ENCODE measurements around the gene CASTOR1.

CASTOR1 gene

GRCh38 chr22:30284172-30284571 is 5.1 kb downstream of the CASTOR1 start:
- DNase-seq: no peak

GRCh38 chr22:30283342-30283741 is 6.0 kb downstream of the CASTOR1 start:
- no peak for DNase-seq

GRCh38 chr22:30282616-30283046 is 6.7 kb downstream of the CASTOR1 start:
- no peak for DNase-seq

- DNase-seq: no peak
Measured at GRCh38 chr22:30280505-30280904, 8.8 kb downstream of the CASTOR1 start.

GRCh38 chr22:30279932-30280331 is 9.4 kb downstream of the CASTOR1 start:
- no peak for DNase-seq

GRCh38 chr22:30279046-30279788 is 10.1 kb downstream of the CASTOR1 start:
- DNase-seq: no peak

GRCh38 chr22:30277547-30278344 is 11.6 kb downstream of the CASTOR1 start:
- no peak for DNase-seq

- no peak for DNase-seq
Measured at GRCh38 chr22:30276039-30276438, 13.3 kb downstream of the CASTOR1 start.

- no peak for DNase-seq
Measured at GRCh38 chr22:30275625-30276024, 13.7 kb downstream of the CASTOR1 start.

GRCh38 chr22:30274437-30274812 is 14.9 kb downstream of the CASTOR1 start:
- DNase-seq: no peak

- DNase-seq: no peak
Measured at GRCh38 chr22:30273711-30274436, 15.4 kb downstream of the CASTOR1 start.

GRCh38 chr22:30272781-30273601 is 16.3 kb downstream of the CASTOR1 start:
- no peak for DNase-seq

GRCh38 chr22:30270832-30271231 is 18.5 kb downstream of the CASTOR1 start:
- DNase-seq: no peak

GRCh38 chr22:30268331-30268730 is 21.0 kb downstream of the CASTOR1 start:
- DNase-seq: no peak

GRCh38 chr22:30267382-30268302 is 21.7 kb downstream of the CASTOR1 start:
- no peak for DNase-seq

GRCh38 chr22:30266445-30267381 is 22.6 kb downstream of the CASTOR1 start, which contains the start of gene OSM:
TSS of gene OSM (minus strand) at chr22:30266851. CDS start at chr22:30266799, 52 bp downstream.
- no peak for DNase-seq

GRCh38 chr22:30265823-30266444 is 23.4 kb downstream of the CASTOR1 start:
- DNase-seq: no peak

- no peak for DNase-seq
Measured at GRCh38 chr22:30265131-30265720, 24.1 kb downstream of the CASTOR1 start.

GRCh38 chr22:30263883-30264282 is 25.4 kb downstream of the CASTOR1 start:
- DNase-seq: no peak

All from NCI-H2081 (cell line).